GM21737 (cell line): ENCODE measurements around the gene VSTM2L.

Experiments used
- ATAC-seq: cut with Tn5 transposase; IDR thresholded peaks from one replicate; pipeline ENCODE4 v1.9.1; 2021; ENCODE audit warnings: mild to moderate bottlenecking, moderate library complexity; ENCODE audit not compliant: unreplicated experiment

The VSTM2L gene

DNA sequence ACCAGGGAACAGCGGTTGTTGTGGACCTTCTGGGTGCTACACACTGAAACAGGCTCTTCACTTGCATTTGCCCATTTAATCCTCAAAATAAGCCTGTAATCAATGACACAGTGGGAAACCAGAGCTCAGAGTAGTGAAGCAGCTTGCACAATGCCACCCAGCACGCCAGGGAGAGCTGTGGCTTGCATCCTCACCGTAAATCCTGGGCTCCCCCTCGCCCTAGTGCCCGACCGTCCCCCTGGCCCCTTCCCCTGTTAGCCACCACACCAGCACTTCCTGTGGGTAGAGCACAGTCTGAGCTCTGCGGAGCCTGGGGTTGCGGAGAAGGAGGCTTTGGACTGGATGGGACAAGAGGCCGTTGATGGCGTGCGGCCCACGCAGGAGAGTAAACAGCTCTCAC, 14.5 kb downstream of the VSTM2L start:
- no peak for ATAC-seq

DNA sequence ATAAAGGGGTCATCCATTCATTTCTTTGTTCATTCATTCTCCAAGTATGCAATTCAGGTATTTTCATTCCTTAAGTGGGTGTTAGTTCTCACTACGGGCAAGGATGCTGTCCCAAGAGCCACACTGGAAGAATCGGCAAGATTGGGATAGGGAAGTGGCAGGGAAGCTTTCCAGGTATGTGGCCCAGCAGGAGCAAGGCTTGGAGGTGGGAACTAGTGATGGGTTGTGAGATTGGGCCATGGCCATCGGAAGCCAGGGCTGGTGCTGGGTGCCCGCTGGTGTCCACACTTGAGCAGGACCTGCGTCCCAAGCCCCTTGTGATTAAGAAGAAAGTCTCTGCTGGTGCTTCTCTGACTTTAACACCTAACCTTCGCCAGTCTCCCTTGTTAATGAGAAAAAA, 15.1 kb downstream of the VSTM2L start:
- no peak for ATAC-seq

DNA sequence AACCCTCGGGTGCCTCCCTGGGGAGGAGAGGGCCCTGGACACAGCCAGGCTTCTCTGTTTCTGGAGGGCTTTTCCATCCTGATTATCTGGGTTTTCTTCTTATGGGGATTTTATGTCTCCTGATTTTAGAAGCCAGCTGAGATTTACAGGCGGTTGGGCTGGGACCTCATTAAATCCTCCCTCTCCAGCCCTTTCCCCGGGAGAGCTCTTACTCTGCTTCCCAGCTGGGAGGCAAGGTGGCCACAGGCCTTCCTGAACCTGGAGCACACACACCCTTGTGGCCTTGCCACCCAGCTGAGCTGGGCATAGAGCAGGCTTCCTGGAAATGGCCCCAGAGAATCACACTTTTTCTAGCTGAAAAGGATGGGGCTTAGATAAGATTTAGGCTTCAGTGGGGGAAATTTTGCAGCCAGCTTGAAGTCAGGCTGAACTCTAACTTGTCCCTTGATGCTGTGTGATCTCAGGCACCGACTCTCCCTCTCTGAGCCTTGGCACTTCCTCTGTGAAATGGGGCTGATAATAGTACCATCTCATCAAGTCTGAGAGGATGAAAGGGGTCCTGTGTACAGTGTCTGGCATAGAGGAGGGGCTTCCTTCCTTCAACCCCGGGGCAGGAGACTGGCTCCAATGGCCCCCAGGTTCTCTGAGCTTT, 16.6 kb downstream of the VSTM2L start:
- ATAC-seq, result no peak

DNA sequence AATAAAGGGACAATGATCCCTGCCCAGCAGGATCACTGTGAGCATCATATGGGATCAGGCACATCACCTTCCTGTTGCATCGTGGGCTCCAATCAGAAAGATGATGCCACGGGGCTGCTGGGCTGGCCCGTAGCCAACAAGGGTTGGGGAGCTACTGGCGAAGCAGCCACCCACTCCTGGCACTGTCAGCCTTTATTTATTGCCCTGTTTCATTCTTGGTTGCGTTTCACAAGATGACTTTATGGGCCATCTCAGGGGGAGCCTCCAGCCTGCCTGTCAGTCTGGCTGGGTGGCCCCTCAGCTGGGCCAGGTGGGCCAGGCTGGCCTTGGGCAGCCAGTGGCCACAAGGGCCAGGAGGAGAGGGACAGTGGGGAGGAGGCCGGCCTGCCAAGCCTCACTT, 17.3 kb downstream of the VSTM2L start:
- ATAC-seq, result no peak

DNA sequence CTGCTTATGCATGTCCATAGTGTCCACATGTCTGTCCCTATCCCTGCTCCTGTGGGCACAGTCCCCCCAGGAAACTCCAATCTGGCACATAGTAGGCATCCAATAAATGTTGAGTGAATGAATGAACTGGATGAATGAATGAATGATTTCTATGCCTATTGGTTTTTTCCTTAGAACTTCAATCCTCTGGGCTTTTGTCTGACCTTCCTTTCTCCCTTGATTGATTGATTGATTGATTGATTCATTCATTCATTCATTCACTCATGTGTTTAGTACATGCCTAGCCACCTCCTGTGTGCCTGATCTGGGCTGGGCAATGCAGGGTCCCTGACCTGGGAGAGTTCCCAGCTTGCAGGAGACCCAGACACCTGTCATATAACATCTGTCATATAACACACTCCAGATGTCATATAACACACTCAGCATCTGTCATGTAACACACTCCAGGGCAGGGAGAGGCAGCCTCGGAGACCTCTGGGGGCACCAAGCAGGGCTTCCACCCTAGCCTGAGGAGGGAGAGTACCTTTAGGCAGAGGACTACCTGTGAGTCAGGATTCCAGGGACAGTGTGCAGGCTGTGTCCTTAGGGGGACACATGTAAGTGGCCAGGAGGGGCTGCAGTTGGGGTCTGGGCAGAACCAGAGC, 17.9 kb downstream of the VSTM2L start:
- ATAC-seq, result no peak

DNA sequence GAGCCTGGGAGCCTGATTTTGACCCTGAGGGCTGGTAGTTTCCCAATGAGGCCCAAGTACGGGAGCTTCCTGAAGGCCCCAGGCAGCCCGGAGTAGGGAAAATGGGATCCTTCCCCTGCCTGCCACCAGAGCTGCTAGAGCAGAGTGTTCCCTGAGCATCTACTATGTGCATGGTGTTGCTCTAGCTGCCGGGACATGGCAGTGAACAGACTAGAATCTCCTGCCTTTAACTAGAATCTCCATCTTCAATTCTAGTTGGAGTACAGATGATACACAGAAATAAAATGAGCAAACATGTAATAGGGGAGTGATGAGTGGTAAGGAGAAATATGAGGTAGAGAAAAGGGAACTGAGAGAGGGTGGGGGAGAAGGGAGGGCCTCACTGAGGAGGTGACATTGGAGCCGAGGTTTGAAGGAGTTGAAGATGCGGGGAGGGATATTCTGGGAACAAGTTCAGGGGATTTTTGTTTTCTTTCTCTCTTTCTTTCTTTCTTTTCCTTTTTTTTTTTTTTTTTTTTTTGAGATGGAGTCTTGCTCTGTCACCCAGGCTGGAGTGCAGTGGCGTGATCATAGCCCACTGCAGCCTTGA, 18.5 kb downstream of the VSTM2L start:
- no peak for ATAC-seq

DNA sequence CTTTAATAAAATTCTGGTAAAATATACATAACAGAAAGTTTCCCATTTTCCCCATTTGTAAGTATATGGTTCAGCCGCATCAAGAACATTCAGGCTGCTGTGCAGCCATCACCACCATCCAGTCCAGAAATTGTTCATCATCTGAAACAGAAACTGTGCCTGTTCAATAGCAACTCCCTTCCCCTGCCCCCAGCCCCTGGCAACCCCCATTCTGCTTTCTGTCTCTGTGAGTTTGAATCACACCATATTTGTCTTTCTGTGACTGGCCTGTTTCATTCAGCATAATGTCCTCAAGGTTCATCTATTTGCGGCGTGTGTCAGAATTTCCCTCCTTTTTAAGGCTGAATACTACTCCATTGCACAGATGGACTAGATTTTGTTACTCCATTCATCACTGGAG, 19.1 kb downstream of the VSTM2L start:
- ATAC-seq, result no peak

DNA sequence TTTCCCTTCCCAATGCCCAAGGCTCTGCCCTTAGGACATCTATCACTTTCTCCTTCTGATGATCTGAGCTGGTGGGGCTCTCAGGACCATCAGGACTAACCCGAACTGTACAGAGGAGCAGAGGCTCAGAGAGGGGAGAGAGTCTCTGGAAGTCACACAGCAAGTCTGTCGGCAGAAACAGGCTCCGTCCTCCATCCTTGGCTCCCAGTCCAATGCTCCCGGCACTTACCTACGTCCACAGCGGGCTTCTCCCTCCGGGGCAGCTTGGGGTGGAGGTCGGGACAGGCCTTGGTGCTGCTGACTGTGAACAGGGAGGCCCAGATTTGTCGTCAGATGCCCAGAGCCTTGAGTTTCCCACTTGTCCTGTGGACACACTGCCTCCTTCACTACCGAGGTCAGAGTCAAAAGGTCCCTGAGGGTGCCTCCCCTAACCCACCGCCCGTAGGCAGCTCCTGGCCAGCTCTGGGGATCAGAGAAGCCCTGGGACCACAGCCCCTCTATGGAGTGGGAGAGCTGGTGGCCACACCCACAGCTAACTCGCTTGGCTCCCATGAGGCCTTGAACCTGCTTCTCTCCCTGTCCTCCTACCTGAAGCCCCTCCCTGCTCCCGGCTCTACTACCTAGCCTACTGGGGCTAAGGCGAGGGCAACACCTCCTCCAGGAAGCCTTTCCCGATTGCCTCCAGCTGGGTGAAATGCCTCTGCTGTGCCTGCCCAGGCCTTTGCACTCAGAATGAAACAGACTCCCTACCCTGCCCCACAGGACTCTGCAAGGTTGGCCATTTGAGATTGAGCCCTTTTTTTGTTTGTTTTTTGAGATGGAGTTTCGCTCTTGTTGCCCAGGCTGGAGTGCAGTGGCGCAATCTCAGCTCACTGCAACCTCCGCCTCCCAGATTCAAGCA, 22.6 kb downstream of the VSTM2L start:
- no peak for ATAC-seq

DNA sequence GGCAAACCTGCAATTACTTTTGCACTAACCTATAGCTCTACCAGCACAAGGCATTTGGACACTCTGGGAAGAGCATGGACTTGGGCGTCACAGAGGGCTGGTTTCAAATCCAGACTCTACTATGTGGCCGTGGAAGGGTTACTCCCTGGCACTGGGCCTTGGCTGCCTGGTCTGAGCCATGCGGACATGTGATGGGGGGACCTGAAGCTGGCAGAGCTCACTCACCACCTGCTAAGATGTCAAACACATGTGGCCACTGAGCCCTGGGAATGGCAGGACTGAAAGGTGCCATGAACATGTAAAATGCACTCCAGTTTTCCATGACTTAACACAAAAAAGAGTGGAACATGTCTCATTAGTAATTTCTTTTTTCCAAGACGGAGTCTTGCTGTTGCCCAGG, 23.7 kb downstream of the VSTM2L start:
- no peak for ATAC-seq

DNA sequence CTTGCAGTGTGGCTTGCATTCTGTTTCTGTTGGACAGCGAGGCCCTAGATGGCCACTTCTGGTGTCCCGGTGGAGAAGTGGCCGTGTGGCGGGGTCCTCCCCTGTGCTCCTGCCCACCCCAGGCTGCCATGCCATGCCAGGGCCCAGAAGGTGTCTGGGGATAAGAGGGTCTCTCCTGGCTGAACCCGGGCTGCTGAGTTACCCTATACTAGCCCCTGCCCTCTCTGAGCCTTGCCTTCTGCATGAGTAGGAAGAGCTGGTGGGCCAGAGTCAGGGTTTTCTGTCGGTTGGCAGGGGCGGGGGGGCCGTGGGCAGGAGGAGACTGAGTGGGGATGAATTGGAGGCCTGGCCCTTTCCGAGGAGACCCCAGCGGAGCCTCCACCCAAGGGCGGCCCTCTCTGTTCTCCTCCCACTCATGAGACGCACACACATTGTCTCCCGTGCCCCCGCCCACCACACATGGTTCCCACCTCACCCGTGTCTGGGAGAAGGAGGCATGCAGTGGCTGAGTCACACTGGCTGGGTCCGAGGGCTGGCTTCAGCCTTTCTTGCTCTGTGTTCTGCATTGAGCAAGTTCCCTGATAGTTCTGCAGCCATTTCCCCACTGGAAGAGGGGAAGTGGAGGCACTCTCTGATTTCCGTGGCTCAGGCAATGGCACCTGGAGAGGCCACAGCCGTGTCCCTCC, 24.6 kb downstream of the VSTM2L start:
- no peak for ATAC-seq

DNA sequence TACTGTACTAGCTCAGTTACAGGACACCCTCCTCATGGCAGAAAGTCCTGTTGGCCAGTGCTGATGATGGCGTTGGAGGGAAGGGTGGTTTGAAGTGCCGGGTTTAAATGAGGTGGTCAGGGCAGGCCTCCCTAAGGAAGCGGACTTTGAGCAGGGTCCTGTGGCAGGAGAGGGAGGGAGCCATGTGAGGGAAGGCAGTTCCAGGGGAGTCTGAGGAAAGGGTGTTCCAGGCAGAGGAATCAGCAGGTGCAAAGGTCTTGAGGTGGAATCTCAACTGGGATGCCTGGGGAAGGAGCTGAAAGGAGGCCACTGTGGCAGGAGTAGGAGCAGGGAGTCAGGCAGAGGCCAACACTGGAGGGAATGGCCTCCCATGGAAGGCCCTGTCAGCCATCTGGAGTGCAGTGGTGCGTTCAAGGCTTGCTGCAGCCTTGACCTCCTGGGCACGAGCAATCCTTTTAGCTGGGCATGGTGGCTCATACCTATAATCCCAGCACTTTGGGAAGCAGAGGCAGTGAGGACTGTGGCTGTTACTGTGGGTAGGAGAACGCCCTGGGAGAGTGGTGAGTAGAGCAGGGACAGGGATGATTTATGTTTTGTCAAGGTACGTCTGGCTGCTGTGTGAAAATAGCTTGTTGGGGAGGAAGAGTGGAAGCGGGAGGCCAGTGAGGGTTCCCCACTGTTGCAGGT, 26.2 kb downstream of the VSTM2L start:
- ATAC-seq, result no peak

DNA sequence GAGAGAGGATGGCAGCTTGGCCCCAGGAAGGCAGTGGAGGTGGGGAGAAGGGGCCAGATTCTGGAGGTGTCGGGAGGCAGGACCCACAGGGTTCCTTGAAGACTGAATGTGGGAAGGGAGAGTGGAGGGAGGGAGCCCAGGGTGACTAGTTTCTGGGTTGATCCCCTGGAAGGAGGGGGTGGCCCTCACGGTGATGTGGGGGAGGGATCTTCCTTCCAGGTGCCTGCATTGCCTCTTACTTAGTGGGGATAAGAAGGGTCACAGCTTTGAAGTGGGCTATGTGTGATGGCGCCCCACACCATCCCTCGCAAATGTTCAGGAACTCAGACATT, 26.7 kb downstream of the VSTM2L start:
- no peak for ATAC-seq

DNA sequence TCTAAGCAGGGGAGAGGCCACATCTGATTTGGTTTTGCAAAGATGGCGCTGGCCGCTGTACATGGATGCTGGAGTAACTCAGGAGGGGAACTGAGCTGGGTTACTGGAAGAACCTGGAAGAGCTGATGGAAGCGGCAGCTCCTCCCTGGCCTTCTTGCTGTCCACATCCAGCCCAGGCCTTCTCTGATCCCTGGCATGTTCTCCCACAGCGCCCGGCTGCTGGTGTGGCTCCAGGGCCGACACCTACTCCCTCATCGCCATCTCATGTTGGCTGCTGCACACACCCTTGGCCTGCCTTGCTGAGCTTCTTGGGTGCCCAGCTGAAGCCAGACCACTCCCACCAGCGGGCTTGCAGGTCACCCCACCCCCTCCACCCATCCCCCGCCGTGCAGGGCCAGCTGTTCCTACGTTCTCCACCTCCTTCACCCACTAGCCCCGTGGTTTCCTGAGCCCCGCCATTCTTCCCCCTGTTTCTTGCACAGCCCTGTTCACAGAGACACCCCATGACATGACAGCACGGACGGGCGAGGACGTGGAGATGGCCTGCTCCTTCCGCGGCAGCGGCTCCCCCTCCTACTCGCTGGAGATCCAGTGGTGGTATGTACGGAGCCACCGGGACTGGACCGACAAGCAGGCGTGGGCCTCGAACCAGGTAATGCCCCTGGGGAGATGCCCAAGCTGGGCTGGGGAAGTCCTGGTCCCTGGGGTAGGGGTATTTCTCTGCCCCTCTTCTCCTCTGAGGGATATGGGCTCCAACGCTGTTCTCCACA, 28.4 kb downstream of the VSTM2L start:
- no peak for ATAC-seq

DNA sequence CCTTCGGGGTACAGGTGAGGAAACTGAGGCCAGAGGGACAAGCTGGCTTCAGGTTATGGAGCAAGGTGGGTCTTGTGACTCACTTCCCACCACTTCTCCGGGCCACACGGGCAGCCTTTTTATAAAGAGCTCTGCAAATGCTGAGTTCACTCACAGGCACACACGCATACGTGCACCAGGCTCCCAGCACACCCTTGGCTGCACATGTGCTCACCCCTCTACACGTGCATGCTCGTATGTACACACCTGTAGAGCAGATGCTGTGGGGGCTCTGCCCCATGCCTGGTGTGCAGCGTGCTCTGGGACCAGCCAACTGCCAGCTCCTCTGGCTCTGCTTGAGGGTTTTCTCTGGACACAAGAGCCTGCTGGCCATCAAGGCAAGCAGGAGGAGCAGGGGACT, 29.1 kb downstream of the VSTM2L start:
- ATAC-seq, result no peak

DNA sequence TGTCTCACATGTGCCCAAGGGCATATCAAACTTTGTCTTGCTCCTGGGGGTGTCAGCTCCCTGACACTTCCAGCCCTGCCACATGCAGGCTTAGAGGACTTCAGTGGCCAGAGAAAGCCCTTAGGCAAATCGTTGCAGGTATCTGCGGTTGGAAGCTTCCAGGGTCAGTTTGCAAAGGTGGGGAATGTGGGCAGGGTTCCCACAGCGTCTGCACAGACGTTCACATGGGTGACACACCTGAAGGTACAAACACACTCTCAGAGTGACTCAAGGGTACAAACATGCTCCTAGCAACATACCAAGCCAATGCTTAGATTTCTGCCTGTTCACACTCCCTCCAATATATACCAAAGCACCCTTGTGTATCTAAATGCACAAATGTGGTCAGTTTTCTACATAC, 30.0 kb downstream of the VSTM2L start:
- no peak for ATAC-seq

DNA sequence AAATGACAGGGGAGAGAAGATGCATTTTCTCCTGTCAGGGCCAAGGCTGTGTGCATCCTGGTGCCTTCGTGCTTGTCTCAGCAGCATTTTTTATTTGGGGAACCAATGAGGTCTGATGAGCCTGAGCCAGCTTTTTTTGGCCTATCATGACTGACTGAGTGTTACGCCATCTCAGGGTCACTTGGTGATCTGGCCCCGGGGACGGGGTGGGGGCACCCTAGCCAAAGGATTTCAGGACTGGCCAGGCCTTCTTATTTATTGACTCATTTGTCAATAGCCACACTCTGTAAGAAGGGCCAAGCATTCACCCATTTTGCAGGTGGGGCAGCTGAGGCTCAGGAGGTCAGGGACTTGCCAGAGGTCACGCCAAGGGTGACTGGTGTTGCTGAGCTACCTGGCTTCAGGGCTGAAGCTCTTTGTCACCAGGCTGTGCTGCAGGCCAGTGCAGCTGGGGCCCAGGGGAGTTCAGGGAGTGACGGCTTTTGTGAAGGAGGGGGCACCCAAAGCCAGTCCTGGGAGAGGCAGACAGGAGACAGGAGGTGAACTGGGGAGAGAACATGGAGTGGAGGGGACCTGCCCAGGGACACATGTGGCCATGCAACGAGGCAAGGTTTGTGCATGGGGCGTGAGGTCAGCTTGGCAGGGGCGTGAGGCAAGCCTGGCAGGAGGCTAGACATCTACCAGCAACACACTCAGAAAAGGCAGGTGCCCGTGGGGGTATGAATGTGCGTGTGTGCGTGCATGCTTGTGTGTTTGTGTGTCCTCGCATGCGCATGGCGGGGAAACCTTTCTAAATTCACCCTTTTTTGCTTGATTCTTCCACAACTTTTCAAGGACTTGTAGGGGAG, 31.1 kb downstream of the VSTM2L start:
- ATAC-seq, result no peak

DNA sequence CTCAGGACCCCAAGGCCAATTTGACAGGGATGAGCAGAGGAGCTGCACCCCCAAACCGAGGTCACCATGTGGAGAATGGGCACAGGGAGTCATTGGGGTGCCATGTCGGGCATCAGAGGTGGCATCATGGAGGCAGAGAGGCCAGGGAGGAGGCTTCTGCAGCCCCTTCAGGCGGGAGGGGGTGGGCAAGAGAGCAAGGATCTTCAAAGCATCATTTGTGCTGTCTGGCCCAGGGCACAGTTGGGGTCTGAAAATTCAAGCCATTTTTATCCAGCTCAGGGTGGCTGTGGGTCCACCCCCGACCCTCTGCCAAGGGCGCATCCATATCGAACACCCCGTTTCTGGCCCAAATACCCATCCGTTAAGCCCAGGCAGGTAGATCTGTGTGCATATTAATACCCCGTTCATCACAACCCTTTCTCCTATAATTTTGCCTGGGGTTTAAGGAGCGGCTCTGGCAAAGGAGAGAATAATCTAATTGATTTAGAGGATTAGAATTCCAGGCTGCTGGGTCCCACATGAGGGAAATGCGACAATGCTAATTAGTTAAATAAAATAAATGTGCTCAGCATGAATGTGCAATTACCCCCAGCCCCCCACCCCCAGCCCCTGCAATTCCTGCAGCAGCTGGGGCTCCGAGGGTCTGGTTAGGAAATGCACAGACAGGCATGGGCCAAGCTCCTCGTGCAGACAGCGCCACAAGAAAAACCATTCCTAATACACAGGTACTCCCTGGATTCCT, 31.9 kb downstream of the VSTM2L start:
- no peak for ATAC-seq

DNA sequence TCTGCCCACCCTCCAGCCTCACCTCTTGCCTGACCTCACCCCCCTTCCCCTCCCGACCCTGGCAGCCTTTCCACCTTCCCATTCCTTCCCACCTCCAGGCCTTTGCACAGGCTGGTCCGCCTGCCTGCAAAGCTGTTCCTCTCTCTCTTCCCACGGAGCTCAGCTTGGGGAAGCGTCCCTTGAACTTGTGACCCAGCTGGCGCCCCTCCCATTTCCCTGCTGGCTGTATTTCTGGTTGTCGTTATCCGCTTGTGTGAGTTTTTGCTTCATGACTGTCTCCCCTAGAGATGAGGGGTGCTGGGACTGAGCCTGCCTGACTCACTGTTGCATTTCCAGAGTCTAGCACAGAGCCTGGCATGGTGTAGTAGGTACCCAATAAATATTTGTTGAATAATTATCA, 32.5 kb downstream of the VSTM2L start:
- no peak for ATAC-seq
